Liver (tissue), 3 donors: Measurements from ENCODE around the gene XK.

Source experiments
- HNF4G ChIP-seq: IDR thresholded peaks from 2 replicates; pipeline ENCODE4 v1.6.1; 2016; ENCODE audit warnings: antibody characterized with exemption
- RAD21 ChIP-seq, 2 donors: IDR thresholded peaks; 2 replicates each; pipeline ENCODE4 v1.6.1; 2016; ENCODE audit warnings: antibody characterized with exemption in 2 of 2, mild to moderate bottlenecking in 2 of 2
- TAF1 ChIP-seq: conservative IDR thresholded peaks from 2 replicates; pipeline ENCODE4 v1.6.1; 2016; ENCODE audit warnings: antibody characterized with exemption, mild to moderate bottlenecking
- TF ChIP-seq, protein P1 (sequence below): fragments of 150-350 bp; IDR thresholded peaks from 2 replicates; pipeline ENCODE4 v1.5.1; 2017; ENCODE audit warnings: improper control_type of control experiment, low read depth, low read length; ENCODE audit not compliant: missing input control
- TF ChIP-seq, protein P2 (sequence below): IDR thresholded peaks from 2 replicates; pipeline ENCODE4 v1.6.1; 2016; ENCODE audit warnings: antibody characterized with exemption, mild to moderate bottlenecking
- donor health status: healthy.
- donor health status: healthy.

DNA sequence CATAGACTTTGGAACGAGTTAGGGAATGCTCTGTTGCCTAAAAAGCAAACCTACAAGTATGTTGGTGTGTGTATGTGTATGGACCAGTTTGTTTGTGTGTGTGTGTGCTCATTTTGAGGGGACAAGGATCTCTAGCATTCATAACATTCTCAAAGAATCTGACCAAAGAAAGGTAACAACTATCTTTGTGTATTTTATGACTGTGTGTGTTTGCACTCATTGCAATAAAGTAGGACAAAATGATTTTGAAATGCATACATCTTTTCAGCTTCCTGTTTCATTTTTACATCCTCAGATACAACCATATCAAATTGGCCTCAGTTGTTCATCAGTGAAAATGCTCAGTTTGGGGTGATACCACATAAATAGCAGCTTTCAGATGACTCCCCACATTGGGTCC lies 8.3 kb upstream of the XK start:
- TF ChIP-seq TAF1 (no peak), RAD21 (IDR thresholded peaks at IDR 0.05) (no peak), HNF4G (no peak)
- TF ChIP-seq, protein P1, sequence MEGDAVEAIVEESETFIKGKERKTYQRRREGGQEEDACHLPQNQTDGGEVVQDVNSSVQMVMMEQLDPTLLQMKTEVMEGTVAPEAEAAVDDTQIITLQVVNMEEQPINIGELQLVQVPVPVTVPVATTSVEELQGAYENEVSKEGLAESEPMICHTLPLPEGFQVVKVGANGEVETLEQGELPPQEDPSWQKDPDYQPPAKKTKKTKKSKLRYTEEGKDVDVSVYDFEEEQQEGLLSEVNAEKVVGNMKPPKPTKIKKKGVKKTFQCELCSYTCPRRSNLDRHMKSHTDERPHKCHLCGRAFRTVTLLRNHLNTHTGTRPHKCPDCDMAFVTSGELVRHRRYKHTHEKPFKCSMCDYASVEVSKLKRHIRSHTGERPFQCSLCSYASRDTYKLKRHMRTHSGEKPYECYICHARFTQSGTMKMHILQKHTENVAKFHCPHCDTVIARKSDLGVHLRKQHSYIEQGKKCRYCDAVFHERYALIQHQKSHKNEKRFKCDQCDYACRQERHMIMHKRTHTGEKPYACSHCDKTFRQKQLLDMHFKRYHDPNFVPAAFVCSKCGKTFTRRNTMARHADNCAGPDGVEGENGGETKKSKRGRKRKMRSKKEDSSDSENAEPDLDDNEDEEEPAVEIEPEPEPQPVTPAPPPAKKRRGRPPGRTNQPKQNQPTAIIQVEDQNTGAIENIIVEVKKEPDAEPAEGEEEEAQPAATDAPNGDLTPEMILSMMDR, result no peak
- TF ChIP-seq, protein P2, sequence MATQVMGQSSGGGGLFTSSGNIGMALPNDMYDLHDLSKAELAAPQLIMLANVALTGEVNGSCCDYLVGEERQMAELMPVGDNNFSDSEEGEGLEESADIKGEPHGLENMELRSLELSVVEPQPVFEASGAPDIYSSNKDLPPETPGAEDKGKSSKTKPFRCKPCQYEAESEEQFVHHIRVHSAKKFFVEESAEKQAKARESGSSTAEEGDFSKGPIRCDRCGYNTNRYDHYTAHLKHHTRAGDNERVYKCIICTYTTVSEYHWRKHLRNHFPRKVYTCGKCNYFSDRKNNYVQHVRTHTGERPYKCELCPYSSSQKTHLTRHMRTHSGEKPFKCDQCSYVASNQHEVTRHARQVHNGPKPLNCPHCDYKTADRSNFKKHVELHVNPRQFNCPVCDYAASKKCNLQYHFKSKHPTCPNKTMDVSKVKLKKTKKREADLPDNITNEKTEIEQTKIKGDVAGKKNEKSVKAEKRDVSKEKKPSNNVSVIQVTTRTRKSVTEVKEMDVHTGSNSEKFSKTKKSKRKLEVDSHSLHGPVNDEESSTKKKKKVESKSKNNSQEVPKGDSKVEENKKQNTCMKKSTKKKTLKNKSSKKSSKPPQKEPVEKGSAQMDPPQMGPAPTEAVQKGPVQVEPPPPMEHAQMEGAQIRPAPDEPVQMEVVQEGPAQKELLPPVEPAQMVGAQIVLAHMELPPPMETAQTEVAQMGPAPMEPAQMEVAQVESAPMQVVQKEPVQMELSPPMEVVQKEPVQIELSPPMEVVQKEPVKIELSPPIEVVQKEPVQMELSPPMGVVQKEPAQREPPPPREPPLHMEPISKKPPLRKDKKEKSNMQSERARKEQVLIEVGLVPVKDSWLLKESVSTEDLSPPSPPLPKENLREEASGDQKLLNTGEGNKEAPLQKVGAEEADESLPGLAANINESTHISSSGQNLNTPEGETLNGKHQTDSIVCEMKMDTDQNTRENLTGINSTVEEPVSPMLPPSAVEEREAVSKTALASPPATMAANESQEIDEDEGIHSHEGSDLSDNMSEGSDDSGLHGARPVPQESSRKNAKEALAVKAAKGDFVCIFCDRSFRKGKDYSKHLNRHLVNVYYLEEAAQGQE, result no peak
